Hematopoietic multipotent progenitor cell treated with erythropoietin and hydrocortisone succinate and interleukin-3 and kit ligand, for 4 days (in vitro differentiated cells): ENCODE results near the gene ARHGEF19.
A peak's percentile ranks its signal among the peaks of the same experiment; 100 is the strongest.
"Not testable (repeated sequence)": the region's sequence is repeated elsewhere in the genome, so short reads cannot be mapped to it uniquely, and the experiment has no call there.

Source experiments
- DNase-seq: peaks from one replicate; pipeline ENCODE4 v3.0.0-alpha.2; 2015

ARHGEF19 gene

DNA sequence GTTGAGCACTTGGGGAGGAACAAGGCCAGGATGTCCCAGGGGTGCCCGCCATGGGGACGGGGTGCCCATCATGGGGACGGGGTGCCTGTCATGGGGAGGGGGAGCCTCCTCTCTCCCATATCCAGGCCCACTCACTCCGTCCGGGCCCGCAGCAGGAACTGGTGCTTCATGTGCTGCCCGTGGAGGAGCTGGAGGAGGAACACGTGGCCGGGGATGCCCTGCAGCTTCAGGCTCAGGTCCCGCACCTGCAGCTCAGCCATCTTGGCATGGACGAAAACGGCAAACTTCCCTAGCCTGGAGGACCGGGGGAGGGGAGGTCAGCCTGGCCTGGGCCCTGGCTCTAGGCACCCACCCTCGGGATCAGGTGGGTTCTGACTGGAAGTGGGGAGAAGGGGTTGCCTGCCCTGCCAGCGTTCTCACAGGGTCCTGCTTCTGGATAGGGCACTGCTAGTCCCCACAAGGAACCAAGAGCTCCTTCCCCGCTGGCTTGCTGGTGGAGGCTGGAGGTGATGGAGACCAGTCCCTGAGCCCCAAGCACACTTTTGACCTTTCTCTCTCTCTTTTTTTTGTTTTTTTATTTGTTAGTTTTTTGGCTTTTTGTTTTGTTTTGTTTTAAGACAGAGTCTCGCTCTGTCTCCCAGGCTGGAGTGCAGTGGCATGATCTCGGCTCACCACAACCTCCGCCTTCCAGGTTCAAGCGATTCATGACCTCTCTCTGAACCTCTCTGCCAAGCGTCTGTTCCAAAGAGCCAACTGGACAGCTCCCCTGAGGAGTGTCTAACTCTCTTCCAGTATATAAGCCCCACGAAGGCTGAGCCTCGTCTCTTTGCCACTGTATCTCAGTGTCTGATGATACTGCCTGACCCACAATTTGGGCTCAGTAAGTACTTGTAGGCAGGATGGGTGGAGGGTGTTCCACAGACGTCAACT, 9.9 kb downstream of the ARHGEF19 start:
- DNase-seq: no peak

DNA sequence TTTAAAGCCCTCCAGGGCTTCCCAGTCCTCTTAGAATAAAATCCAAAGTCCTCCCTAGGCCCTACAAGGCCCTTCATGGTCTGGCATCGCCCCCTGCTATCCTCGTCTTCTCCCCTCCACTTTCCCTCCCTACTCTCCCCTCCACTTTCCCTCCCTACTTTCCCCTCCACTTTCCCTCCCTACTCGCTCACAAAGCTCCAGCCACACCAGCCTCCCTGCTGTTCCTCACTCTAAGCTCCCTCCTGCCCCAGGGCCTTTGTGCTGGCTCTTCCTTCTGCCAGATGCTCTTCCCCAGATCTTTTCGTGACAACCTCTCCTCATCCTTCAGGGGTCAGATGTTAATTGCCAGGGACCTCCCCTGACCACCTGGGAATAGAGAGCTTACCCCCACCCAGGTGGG, 12.8 kb downstream of the ARHGEF19 start:
- DNase-seq: no peak

DNA sequence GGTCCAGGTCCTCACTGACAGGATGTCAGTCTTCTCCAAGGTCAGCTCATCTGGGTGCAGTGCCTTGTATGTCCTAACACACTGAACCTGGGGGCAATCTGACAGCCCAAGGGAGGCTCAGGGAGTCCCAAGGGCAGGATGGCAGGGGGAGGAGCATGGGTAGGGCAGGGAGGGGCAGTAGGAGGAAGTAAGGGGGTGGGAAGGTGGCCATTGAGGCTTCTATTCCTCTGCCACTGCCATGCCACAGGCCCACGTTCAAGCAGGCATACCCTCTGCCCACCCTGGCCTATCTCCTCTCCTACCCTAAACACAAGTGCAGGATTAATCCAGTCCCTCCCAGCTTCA, 13.3 kb downstream of the ARHGEF19 start:
- DNase-seq: no peak

DNA sequence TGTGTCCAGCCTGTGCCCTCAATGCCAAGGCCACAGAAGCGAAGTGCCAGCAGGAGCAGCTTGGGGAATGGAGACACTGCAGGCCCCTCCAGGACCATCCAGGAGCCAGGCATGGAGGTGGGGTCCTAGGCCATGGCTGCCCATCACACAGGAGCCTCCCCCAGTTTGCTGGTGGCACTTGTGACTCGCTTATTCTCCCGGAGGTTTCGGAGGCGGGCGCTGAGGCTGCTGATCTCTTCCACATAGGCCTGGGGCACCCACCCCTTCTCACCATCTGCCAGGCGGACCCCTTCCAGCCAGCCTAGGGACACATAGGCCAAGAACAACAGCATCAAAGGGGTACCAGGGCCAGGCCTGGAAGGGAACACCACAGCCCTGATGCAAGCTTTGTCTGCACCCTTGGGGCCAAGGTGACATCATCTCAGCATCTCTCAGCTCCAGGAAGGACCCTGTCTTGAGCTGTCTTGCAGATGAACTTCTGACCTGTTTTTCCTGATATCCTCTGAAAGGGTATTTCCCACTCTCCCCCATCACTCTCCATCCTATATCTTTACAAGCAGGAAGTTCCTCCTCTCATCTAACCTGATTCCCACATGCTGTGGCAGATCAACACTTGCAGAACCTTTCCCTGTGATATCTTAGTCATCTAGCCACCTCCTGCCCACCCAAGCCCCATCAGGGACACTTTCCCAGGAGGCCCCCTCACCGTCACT, 13.9 kb downstream of the ARHGEF19 start:
- DNase-seq: no peak

DNA sequence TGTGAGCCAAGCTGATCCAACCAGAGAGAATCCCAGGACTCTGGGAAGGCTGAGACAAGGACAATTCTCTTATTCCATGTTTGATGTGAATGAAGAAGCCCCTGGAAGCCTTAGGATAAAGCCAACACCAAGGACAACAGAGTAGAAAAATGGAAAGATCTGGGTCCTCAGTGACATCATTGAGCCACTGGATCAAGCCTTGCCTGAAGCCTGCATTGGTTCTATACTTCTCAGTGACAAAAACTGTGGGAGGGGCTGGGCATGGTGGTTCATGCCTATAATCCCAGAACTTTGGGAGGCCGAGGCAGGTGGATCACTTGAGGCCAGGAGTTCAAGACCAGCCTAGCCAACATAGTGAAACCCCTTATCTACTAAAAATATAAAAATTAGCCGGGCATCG, 15.6 kb downstream of the ARHGEF19 start:
- no peak for DNase-seq

DNA sequence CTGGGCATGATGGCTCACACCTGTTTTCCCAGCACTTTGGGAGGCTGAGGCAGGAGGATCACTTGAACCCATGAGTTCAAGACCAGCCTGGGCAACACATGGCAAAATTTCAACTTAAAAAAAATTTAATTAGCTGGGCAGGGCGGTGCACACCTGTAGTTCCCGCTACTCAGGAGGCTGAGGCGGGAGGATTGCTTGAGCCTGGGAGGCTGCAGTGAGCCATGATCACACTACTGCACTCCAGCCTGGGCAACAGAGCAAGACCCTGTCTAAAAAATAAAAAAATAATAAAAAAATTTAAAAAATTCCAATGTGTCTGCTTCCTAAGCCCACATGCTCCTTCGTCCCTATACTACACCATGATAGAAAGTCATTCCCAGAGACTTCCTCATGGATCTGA, 16.3 kb downstream of the ARHGEF19 start:
- not testable (repeated sequence) for DNase-seq

DNA sequence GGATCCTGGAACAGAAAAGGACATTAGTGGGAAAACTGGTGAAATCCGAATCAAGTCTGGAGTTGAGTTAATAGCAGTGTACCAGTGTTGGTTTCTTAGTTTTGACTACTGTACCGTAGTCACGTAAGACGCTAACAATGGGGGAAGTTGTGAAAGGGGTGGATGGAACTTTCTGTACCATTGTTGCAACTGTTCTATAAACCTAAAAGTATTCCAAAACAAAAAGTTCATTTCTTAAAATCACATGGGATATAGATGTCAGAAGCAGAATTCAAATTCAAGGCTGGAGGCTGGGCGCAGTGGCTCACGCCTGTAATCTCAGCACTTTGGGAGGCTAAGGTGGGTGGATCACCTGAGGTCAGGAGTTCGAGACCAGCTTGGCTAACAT, 16.9 kb downstream of the ARHGEF19 start:
- no peak for DNase-seq

DNA sequence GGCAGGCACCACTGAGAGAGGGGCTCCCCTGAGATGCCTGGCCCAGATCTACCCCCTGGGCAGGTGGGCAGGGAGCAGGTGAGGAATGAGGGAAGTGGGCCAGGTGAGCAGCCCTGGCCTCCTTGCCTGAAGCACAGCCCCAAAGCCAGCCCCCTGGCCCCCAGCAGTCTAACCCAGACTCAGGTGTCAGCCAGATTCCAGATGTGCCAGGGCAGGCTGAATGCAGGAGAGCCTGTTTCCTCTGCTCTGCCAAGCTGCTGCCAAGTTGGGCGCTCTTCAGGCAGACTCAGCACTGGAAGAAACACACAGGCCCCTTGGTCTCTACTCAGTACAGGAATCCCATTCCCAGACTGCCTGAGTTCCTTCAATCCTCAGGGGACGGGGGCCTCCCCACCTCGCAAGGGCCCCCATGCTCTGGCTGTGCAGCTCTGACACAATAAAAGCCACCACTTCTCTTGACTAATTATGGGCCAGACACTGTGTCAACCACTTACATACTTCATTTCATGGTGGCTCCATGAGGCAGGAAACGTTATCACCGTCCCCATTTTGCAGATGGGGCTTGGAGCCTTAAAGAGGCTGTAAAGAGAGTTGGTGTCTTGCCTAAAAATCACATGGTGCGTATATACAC, 20.4 kb downstream of the ARHGEF19 start:
- no peak for DNase-seq

DNA sequence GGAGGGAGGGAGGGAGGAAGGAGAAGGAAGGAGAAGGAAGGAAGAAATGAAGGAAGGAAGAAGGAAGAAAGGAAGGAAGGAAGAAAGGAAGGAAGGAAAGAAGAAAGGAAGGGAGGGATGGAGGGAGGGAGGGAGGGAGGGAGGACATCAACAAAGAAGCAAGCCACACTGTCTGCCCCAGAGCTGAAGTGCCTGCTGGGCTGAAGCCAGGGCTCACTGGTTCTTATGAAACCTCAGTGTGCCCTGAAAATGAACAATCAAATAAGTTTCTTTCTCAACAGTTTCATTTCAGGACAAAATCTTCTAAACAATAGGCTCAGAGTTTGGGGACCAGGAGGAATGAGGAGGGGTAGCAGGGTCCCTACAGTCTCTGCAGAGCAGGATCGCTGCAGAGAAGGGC, 21.1 kb downstream of the ARHGEF19 start:
- DNase-seq: no peak

DNA sequence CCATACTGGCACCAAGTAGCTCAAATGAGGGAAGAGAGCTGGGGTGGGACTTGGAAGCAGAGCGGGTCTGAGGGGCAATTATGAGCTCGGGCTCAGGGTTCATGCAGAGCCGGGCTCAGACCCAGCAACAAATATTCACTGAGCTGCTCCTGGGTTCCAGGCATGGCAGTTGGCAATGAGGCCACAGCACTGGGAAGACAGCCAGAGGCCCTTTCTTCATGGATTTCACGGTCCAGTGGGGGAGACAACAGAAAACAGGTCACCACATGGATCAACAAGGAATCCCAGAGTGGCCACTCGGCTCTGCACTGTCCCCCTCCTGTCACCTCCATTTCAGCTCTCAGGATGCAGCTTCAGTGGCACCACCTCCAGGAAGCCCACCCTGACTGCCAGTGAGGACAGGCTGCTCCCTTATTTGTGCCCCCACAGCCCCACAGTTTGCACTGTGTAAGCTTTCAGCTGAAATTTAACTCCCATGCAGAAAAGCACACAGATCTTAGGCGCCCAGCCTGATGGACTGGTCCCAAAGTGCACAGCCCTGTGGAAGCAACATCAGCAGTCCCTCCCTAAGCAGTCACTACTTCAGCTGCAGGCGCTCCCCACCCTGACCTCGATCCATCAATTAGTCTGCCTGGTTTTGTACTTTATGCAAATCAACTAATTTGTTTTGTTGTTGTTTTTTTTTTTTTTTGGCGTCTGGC, 22.4 kb downstream of the ARHGEF19 start:
- no peak for DNase-seq

DNA sequence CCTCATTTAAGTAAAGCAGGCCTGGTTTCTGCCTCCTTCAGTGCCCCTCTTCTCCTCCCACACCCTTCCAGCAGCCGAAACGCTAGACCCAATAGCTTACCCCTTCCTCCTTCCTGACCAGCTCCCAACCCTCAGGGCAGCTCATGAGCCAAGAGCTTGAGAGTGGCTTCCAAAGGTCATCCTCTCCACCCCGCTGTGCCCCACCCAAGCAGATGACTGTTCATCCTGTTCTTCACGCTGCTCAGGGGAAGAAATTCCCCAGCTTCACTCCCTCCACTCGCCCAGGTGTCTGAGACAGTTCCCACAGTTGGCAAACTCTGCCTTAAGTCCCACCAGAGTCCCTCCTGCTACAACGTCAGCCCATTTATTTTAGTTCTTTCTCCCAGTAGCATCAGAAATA, 23.4 kb downstream of the ARHGEF19 start:
- no peak for DNase-seq

DNA sequence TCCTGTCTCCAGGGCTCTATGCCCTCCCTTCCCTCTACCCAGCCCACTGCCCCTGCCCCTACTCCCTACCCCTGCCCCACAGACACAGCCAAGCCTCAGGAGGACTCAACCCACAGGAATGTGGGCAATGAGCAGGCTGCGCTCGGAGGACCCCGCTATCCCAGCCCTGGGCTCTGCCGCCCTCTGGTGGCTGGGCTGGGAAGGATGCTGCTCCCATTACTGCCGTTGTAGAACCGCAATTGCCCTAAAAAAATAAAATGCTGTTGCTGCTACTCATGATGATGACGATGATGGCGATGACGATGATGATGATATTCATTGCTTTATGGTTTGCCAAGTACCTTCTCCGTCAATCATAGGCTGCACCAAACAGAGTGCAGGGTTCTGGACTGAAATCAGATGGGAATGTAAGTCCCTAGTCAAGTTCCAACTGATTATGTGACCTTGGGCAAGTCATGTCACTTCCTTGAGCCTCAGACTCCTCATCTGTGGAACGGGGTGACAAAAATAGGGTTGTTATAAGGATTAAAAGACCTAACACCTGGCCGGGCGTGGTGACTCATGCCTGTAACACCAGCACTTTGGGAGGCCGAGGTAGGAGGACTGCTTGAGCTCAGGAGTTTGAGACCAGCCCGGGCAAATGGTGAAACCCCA, 24.6 kb downstream of the ARHGEF19 start:
- peak; percentile 81 for DNase-seq

DNA sequence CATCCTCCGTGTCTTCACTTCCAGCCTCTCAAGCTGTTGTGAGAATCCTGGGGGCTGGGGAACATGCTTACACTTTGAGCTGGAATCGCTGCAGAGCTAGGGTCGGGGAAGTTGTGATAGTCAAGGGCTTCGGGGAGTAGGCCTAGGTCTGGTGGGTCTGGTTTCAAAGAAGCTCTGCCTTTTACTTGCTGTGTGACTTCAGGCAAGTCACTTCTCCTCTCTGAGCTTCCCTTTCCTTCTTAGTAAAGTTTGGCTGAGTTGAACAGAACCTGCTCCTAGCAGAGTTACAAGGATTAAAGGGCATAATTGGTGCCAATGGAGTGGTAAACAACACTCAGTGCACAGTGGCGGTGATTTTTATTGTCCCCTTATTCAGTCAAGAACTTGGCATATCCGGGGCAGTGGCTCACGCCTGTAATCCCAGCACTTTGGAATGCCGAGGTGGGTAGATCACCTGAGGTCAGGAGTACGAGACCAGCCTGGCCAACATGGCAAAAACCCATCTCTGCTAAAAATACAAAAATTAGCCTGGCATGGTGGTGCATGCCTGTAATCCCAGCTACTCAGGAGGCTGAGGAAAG, 25.7 kb downstream of the ARHGEF19 start:
- no peak for DNase-seq

DNA sequence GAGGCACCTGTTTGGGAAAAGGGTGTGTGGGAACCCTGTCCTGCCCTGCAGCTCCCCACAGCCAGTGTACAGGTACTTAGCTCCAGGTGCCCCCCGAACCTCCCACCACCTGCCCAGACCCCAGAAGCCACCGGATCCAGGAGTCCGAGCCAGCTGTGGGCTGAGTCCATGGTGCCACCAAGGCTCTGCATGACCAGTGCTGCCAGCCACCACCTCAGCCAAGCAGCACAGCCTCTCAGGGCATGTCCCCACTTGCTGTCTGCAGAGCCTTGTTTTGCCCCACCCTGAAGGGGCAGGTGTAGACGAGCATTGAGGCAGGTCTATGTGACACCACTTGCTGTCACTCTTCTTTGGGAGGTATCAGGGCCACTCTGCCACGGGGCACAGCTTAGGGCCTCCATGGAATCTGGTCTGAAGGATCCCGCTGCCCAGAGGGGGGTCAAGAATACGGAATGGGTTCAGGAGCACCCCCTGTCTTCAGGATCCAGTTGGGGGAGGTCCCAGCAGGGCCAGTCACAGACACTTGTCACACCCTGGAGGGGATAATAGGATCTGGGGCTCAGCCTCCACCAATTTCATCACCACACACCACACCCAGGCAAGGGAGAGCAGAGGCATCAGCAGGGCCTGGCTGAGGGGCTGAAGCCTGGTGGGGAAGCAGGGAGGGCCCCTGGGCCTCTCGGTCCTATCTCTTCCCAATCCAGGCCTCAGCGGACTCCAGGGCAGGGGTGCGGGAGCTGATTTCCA, 27.7 kb downstream of the ARHGEF19 start:
- no peak for DNase-seq

DNA sequence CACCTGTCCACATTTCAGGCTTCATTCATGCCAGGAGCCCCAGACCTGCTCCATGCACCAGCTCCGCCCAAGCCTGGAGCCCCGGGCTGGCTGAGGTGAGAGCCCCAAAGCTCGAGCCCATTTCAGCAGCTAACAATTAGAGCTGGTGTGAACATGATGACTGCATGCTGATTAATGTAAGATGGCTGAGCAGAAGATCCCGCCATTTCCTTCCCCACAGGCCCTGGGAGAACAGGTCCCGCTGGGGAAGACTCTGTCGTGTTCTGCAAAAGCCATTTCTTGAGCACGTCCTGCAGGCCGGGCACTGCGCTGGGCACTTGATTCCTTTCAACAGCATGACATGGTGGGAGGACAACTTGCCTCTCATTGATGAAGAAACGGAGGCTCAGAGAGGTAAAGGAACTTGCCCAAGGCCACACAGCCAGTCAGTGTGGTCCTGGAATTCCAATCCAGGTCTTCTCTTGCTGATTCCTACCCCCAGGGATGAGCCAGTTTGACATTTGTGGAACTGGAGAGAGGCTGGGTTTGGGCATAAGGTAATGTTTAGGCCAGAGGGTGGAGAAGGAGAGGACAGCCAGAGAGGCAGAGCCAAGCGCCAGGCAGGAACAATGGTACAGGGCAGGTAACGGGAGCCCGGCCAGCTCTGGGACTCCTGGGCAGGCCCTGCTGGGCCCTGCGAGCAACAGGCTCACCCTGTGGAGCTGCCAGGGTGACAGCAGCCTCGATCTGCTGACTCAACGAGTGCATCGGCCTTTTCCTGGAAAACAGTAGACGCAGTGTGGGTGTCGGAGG, 28.5 kb downstream of the ARHGEF19 start:
- DNase-seq: no peak

DNA sequence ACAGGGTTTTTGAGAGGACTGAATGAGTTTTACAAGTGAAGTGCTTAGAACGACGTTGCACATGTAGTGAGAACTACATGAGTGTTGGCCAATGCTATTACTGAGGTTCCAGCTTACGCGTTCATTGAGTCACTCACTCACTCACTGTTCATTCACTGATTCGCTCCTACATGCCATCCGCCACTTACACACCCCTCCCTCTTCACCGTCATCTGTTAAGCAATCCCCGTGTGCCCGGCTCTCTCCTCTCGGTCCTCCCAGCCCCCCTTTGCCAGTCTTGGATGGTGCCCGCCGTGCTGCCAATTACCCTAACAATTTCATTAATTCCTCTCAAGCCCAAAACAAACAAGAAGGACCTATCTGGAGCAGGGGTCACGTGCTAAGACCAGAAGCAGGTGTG, 29.3 kb downstream of the ARHGEF19 start:
- DNase-seq: no peak

DNA sequence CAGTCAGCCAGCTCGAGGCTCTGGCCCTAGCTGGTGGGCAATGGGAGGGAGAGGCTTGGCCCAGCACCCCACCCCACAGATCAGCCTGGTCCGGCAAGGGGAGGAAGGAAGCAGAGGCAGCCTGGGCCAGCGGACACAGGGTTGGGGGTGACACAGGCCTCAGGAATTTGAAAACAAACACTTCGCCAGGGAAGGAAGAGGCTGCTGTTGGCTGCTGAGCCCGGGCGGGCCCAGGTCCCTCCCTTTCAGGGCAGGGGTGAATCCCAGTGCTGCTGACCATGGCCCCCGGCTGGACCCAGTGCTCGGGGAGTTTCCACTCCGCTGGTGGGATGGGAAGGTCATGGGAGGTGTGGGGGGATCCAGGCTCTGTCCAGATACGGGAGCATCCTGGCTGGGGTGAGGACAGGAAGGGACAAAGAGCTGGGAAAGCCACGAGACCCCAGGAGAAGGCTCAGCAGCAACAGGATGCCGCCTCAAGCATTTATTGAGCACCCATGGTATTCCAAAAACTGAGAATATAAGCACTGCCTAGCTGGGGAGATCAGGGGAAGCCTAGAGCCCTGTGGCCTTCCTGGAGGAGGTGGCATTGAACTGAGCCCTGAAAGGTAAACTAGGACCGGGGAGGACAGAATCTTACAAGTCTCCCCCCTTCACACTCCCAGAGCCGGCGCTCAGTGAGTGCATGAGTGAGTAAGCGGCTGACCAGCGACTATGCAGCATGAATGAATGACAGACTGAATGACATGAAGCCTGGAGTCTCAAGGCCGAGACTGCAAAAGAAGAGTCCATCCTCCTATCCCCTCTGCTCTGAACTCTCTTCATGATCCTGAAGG, 30.3 kb downstream of the ARHGEF19 start:
- DNase-seq: no peak

DNA sequence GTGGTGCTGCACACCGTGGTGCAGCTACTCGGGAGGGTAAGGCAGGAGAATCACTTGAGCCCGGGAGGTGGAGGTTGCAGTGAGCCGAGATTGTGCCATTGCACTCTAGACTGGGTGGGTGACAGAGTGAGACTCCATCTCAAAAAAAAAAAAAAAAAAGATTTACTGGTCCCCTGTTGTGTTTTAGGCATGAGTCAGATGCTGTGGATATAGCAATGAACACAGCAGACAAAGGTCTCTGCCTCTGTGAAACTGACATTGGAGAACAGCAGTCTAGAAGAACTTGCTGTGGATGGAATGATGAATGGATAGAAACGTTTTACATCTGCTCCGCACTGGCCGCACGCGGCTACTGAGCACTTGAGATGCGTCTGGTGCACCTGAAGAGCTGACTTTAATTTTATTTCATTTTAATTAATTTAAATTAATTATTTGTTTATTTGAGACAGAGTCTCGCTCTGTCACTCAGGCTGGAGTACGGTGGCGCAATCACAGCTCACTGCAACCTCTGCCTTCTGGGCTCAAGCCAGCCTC, 32.1 kb downstream of the ARHGEF19 start:
- no peak for DNase-seq
